H9 (cell line): ENCODE data around the gene ASH1L. TPM values are rescaled to one million over a fixed set of nuclear protein-coding genes. Genes with fewer than 3 reads are reported as not detected.
"Not testable (repeated sequence)": the region's sequence is repeated elsewhere in the genome, so short reads cannot be mapped to it uniquely, and the experiment has no call there.

Experiments
- DNase-seq: peaks from one replicate; pipeline ENCODE4 v3.0.0-alpha.2; 2017
- H2AFZ ChIP-seq: one replicate; pipeline ENCODE4 v1.6.1; 2013; ENCODE audit warnings: mild to moderate bottlenecking, low read length, control low read depth, moderate library complexity
- H2AK5ac ChIP-seq: 2 replicates; pipeline ENCODE4 v1.6.1; 2013; ENCODE audit warnings: low read length, control low read depth, mixed read lengths; ENCODE audit not compliant: insufficient read length
- H2BK120ac ChIP-seq: one replicate; pipeline ENCODE4 v1.6.1; 2013; ENCODE audit warnings: low read depth, mild to moderate bottlenecking, low read length, control low read depth, inconsistent platforms; ENCODE audit not compliant: poor library complexity, severe bottlenecking
- H2BK12ac ChIP-seq: 2 replicates; pipeline ENCODE4 v1.6.1; 2013; ENCODE audit warnings: low read length, control low read depth, mixed read lengths, low read depth; ENCODE audit not compliant: insufficient read length
- H2BK15ac ChIP-seq: 2 replicates; pipeline ENCODE4 v1.6.1; 2013; ENCODE audit warnings: low read depth, low read length, control low read depth
- H2BK20ac ChIP-seq: one replicate; pipeline ENCODE4 v1.6.1; 2013; ENCODE audit warnings: low read depth, mild to moderate bottlenecking, low read length, control low read depth, inconsistent platforms; ENCODE audit not compliant: poor library complexity, severe bottlenecking
- H2BK5ac ChIP-seq: 2 replicates; pipeline ENCODE4 v1.6.1; 2013; ENCODE audit warnings: low read length, control low read depth, mixed read lengths; ENCODE audit not compliant: insufficient read length
- H3K14ac ChIP-seq: 2 replicates; pipeline ENCODE4 v1.6.1; 2013; ENCODE audit warnings: low read length, control low read depth; ENCODE audit not compliant: insufficient read depth
- H3K18ac ChIP-seq: 2 replicates; pipeline ENCODE4 v1.6.1; 2013; ENCODE audit warnings: low read depth, mild to moderate bottlenecking, mixed read lengths, low read length, control low read depth; ENCODE audit not compliant: insufficient read length
- H3K23ac ChIP-seq: 2 replicates; pipeline ENCODE4 v1.6.1; 2013; ENCODE audit warnings: low read length, control low read depth, mixed read lengths, low read depth; ENCODE audit not compliant: insufficient read length
- H3K23me2 ChIP-seq: 2 replicates; pipeline ENCODE4 v1.6.1; 2013; ENCODE audit warnings: low read depth, mild to moderate bottlenecking, mixed read lengths, low read length, control low read depth; ENCODE audit not compliant: insufficient read length, poor library complexity, severe bottlenecking
- H3K27ac ChIP-seq: 2 replicates; pipeline ENCODE4 v1.5.1; 2013; ENCODE audit warnings: low read length, control low read depth, mixed read lengths, low read depth; ENCODE audit not compliant: insufficient read length
- H3K27me3 ChIP-seq: 2 replicates; pipeline ENCODE4 v1.6.1; 2013; ENCODE audit warnings: low read length, control low read depth, inconsistent platforms; ENCODE audit not compliant: insufficient read depth
- H3K4ac ChIP-seq: 2 replicates; pipeline ENCODE4 v1.6.1; 2013; ENCODE audit warnings: low read depth, mild to moderate bottlenecking, control low read depth, inconsistent platforms, low read length, moderate library complexity
- H3K4me1 ChIP-seq: 2 replicates; pipeline ENCODE4 v1.6.1; 2013; ENCODE audit warnings: low read length, control low read depth, inconsistent platforms; ENCODE audit not compliant: insufficient read depth
- H3K4me2 ChIP-seq: 2 replicates; pipeline ENCODE4 v1.6.1; 2013; ENCODE audit warnings: low read length, control low read depth, mixed read lengths; ENCODE audit not compliant: insufficient read length, insufficient read depth
- H3K56ac ChIP-seq: 2 replicates; pipeline ENCODE4 v1.6.1; 2013; ENCODE audit warnings: low read depth, mild to moderate bottlenecking, mixed read lengths, low read length, control low read depth; ENCODE audit not compliant: insufficient read length
- H3K79me1 ChIP-seq: 2 replicates; pipeline ENCODE4 v1.6.1; 2013; ENCODE audit warnings: low read depth, mild to moderate bottlenecking, moderate library complexity, low read length, control low read depth, inconsistent platforms; ENCODE audit not compliant: insufficient read depth, poor library complexity, severe bottlenecking
- H3K79me2 ChIP-seq: 2 replicates; pipeline ENCODE4 v1.6.1; 2013; ENCODE audit warnings: low read length, control low read depth, inconsistent platforms; ENCODE audit not compliant: insufficient read depth
- H3K9ac ChIP-seq: 2 replicates; pipeline ENCODE4 v1.6.1; 2013; ENCODE audit warnings: low read length, control low read depth, mixed read lengths; ENCODE audit not compliant: insufficient read length; ENCODE audit errors: extremely low read depth
- H3K9me3 ChIP-seq: one replicate; pipeline ENCODE4 v1.6.1; 2013; ENCODE audit warnings: low read depth, low read length, inconsistent platforms; ENCODE audit not compliant: control insufficient read depth
- H3T11ph ChIP-seq: one replicate; pipeline ENCODE4 v1.6.1; 2013; ENCODE audit warnings: mild to moderate bottlenecking, low read length, control low read depth, inconsistent platforms
- H4K20me1 ChIP-seq: one replicate; pipeline ENCODE4 v1.6.1; 2013; ENCODE audit not compliant: control insufficient read depth, insufficient read length, insufficient read depth
- H4K5ac ChIP-seq: 2 replicates; pipeline ENCODE4 v1.6.1; 2013; ENCODE audit warnings: low read depth, mild to moderate bottlenecking, mixed read lengths, low read length, control low read depth; ENCODE audit not compliant: insufficient read length
- H4K8ac ChIP-seq: replicated peaks from 2 replicates; pipeline ENCODE4 v1.6.1; 2013; ENCODE audit warnings: low read length, control low read depth, mixed read lengths, low read depth; ENCODE audit not compliant: insufficient read length
- H4K91ac ChIP-seq: 2 replicates; pipeline ENCODE4 v1.6.1; 2013; ENCODE audit warnings: low read depth, mild to moderate bottlenecking, moderate library complexity, mixed read lengths, low read length, control low read depth; ENCODE audit not compliant: insufficient read length
- H3K27ac Mint-ChIP-seq, 3 experiments: 2 replicates in 2 of 3; 3 replicates in 1 of 3; pipeline ENCODE4 v1.8.0; 2020 to 2021; ENCODE audit warnings: mixed read lengths in 3 of 3, mild to moderate bottlenecking in 1 of 3, moderate library complexity in 1 of 3
- H3K27me3 Mint-ChIP-seq: 2 replicates; pipeline ENCODE4 v1.8.0; 2021; ENCODE audit warnings: low read depth, mild to moderate bottlenecking, moderate library complexity, mixed read lengths
- H3K36me3 Mint-ChIP-seq, 3 experiments: 2 replicates in 2 of 3; 3 replicates in 1 of 3; pipeline ENCODE4 v1.8.0; 2020 to 2021; ENCODE audit warnings: low read depth in 3 of 3, mixed read lengths in 3 of 3; ENCODE audit not compliant: insufficient read depth in 1 of 3
- H3K4me1 Mint-ChIP-seq, 2 experiments: 2 replicates each; pipeline ENCODE4 v1.8.0; 2020; ENCODE audit warnings: mixed read lengths in 2 of 2
- H3K4me3 Mint-ChIP-seq, 2 experiments: 2 replicates in 1 of 2; 3 replicates in 1 of 2; pipeline ENCODE4 v1.8.0; 2020 to 2021; ENCODE audit warnings: mild to moderate bottlenecking in 2 of 2, mixed read lengths in 2 of 2, moderate library complexity in 1 of 2
- H3K9me3 Mint-ChIP-seq, 2 experiments: 2 replicates in 1 of 2; 3 replicates in 1 of 2; pipeline ENCODE4 v1.8.0; 2020; ENCODE audit warnings: mild to moderate bottlenecking in 2 of 2, mixed read lengths in 2 of 2, moderate library complexity in 1 of 2
- CTCF ChIP-seq: fragments of 200-600 bp; sonication (generic); conservative IDR thresholded peaks from 3 replicates; pipeline ENCODE4 v1.8.0; 2021; ENCODE audit warnings: antibody characterized with exemption, mild to moderate bottlenecking
- WGBS: extraction: QIAGEN DNeasy Blood & Tissue Kit; methylation state at CpG from one replicate; pipeline ENCODE4 v1.1.7; 2013; ENCODE audit warnings: missing lambda C conversion rate, low lambda C conversion rate, mixed read lengths; ENCODE audit not compliant: insufficient read length; ENCODE audit errors: extremely low coverage; 5-methylcytosine and 5-hydroxymethylcytosine counted together
- total RNA-seq: library from RNA; stranded (reverse); gene quantifications from 2 replicates; pipeline ENCODE4 v1.2.1, GENCODE V29; 2021

The ASH1L gene
- total RNA-seq, 1 experiment from 2014 or later, result 32.8 TPM

GRCh38 chr1:155389826-155390225, 172.8 kb downstream of the ASH1L start:
- no peaks in the 10 kb centered on the region for H3K9me3 ChIP-seq
- no peak overlapping the region for H2BK120ac ChIP-seq
- DNase-seq, result no peak
- H3K27me3 ChIP-seq, result no peaks in the 10 kb centered on the region
- H3K4me3 Mint-ChIP-seq, result no peak overlapping the region
- no peak overlapping the region for H2BK5ac ChIP-seq
- H3K27ac ChIP-seq, result no peak overlapping the region
- no peaks in the 10 kb centered on the region for H3K4me1 Mint-ChIP-seq
- H3K56ac ChIP-seq, result no peak overlapping the region
- H3K18ac ChIP-seq, result no peak overlapping the region
- no peak overlapping the region for H3K4ac ChIP-seq
- H3K9me3 Mint-ChIP-seq, result peaks cover 3 to 7% of the 10 kb centered on the region in 2 experiments; a peak in 2 of 5 replicates
- no peak overlapping the region for H3K4me2 ChIP-seq
- no peaks in the 10 kb centered on the region for H3K79me1 ChIP-seq
- H3K27ac Mint-ChIP-seq, result no peak overlapping the region
- no peak for TF ChIP-seq CTCF
- H3K14ac ChIP-seq, result no peak overlapping the region
- no peaks in the 10 kb centered on the region for H3K79me2 ChIP-seq
- no peak overlapping the region for H2AFZ ChIP-seq
- no peak overlapping the region for H2BK20ac ChIP-seq
- H4K91ac ChIP-seq, result no peak overlapping the region
- no peaks in the 10 kb centered on the region for H4K20me1 ChIP-seq
- H3K23ac ChIP-seq, result no peak overlapping the region
- H4K5ac ChIP-seq, result no peak overlapping the region
- no peak overlapping the region for H2AK5ac ChIP-seq
- H2BK12ac ChIP-seq, result no peak overlapping the region
- no peaks in the 10 kb centered on the region for H3K23me2 ChIP-seq
- H3T11ph ChIP-seq, result no peak overlapping the region
- no peaks in the 10 kb centered on the region for H3K27me3 Mint-ChIP-seq
- H2BK15ac ChIP-seq, result no peak overlapping the region
- peaks cover 35 to 66% (median 54%) of the 10 kb centered on the region in 3 experiments for H3K36me3 Mint-ChIP-seq
- H3K9ac ChIP-seq, result no peak overlapping the region
- H4K8ac ChIP-seq, result no peak overlapping the region
- no peaks in the 10 kb centered on the region for H3K4me1 ChIP-seq

DNA sequence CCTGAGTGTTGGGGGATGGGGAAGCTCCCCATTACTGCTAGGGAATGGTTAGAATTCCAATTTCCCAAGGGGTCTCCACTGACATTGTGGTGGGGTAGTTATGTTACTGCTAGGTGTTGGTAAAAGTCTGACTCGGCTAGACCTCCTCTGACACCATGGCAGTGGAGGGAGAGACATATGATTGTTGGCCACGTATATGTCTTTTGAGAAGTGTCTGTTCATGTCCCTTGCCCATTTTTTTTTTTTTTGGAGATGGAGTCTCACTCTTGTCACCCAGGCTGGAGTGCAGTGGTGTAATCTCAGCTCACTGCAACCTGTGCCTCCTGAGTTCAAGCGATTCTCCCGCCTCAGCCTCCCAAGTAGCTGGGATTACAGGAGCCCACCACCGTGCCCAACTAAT, 176.8 kb downstream of the ASH1L start:
- not testable (repeated sequence) for H4K5ac ChIP-seq, H4K8ac ChIP-seq, H3K27ac Mint-ChIP-seq, H3K27me3 Mint-ChIP-seq, H3K9me3 Mint-ChIP-seq, H3T11ph ChIP-seq, H2BK12ac ChIP-seq, H3K79me1 ChIP-seq, H2BK5ac ChIP-seq, H3K4ac ChIP-seq, H4K91ac ChIP-seq, H3K9me3 ChIP-seq, H4K20me1 ChIP-seq, H3K4me1 Mint-ChIP-seq, H3K23ac ChIP-seq, H3K56ac ChIP-seq, H3K9ac ChIP-seq, H2AFZ ChIP-seq, H3K4me1 ChIP-seq, H3K4me2 ChIP-seq, H3K4me3 Mint-ChIP-seq, H3K14ac ChIP-seq, H3K27me3 ChIP-seq, DNase-seq, H3K27ac ChIP-seq, H3K79me2 ChIP-seq, H3K23me2 ChIP-seq, H2BK15ac ChIP-seq, H2BK120ac ChIP-seq, H3K18ac ChIP-seq, H2AK5ac ChIP-seq, H2BK20ac ChIP-seq
- no CpG with 5 or more reads among the region's 5 CpGs for WGBS
- peaks cover 29 to 45% (median 40%) of the 10 kb centered on the region in 3 experiments for H3K36me3 Mint-ChIP-seq
